ENCODE data around the gene PTPRM.

Gene PTPRM

GRCh38 chr18:7725897-7726296 lies 158.8 kb downstream of the PTPRM start:
- TF ChIP-seq EZH2phosphoT487 (IDR thresholded peaks at IDR 0.05; ENCODE audit: borderline replicate concordance, low read length), result no peak
- no peak for TF ChIP-seq CTCF (IDR thresholded peaks at IDR 0.05; ENCODE audit: low read depth, low read length, poor library complexity, severe bottlenecking)
- Histone ChIP-seq H3F3A (ENCODE audit: control insufficient read depth, insufficient read depth) (no peaks in the 10 kb centered on the region), H3K79me2 (ENCODE audit: control insufficient read depth, low read length) (no peaks in the 10 kb centered on the region), H3K27ac (ENCODE audit: low read depth, low read length) (no peak overlapping the region), H3K9me2 (replicated peaks; ENCODE audit: control insufficient read depth, low read length) (no peaks in the 10 kb centered on the region), H3K36me3 (ENCODE audit: control insufficient read depth, low read length) (no peaks in the 10 kb centered on the region), H4K20me1 (ENCODE audit: control insufficient read depth, insufficient read depth, low read depth, low read length) (no peaks in the 10 kb centered on the region), H3K27me3 (ENCODE audit: control insufficient read depth, low read length) (no peaks in the 10 kb centered on the region), H3K4me3 (ENCODE audit: low read length) (no peak overlapping the region), H3K9me3 (ENCODE audit: control insufficient read depth, insufficient read depth, low read length) (no peaks in the 10 kb centered on the region), H3K4me2 (ENCODE audit: low read length) (no peak overlapping the region), H3K4me1 (ENCODE audit: control insufficient read depth, low read length) (no peaks in the 10 kb centered on the region)

GRCh38 chr18:7726522-7726921 lies 159.4 kb downstream of the PTPRM start:
- H4K20me1 ChIP-seq (ENCODE audit: control insufficient read depth, insufficient read depth, low read depth, low read length), result no peaks in the 10 kb centered on the region
- no peaks in the 10 kb centered on the region for H3K4me1 ChIP-seq (ENCODE audit: control insufficient read depth, low read length)
- no peaks in the 10 kb centered on the region for H3F3A ChIP-seq (ENCODE audit: control insufficient read depth, insufficient read depth)
- H3K36me3 ChIP-seq (ENCODE audit: control insufficient read depth, low read length), result no peaks in the 10 kb centered on the region
- H3K4me2 ChIP-seq (ENCODE audit: low read length), result no peak overlapping the region
- no peaks in the 10 kb centered on the region for H3K9me2 ChIP-seq (replicated peaks; ENCODE audit: control insufficient read depth, low read length)
- no peak overlapping the region for H3K27ac ChIP-seq (ENCODE audit: low read depth, low read length)
- no peaks in the 10 kb centered on the region for H3K79me2 ChIP-seq (ENCODE audit: control insufficient read depth, low read length)
- TF ChIP-seq CTCF (IDR thresholded peaks at IDR 0.05; ENCODE audit: low read depth, low read length, poor library complexity, severe bottlenecking), result no peak
- TF ChIP-seq EZH2phosphoT487 (IDR thresholded peaks at IDR 0.05; ENCODE audit: borderline replicate concordance, low read length), result no peak
- H3K4me3 ChIP-seq (ENCODE audit: low read length), result no peak overlapping the region
- no peaks in the 10 kb centered on the region for H3K9me3 ChIP-seq (ENCODE audit: control insufficient read depth, insufficient read depth, low read length)
- H3K27me3 ChIP-seq (ENCODE audit: control insufficient read depth, low read length), result no peaks in the 10 kb centered on the region

GRCh38 chr18:7727361-7728076 lies 160.4 kb downstream of the PTPRM start:
- no peak for TF ChIP-seq EZH2phosphoT487 (IDR thresholded peaks at IDR 0.05; ENCODE audit: borderline replicate concordance, low read length)
- no peak for TF ChIP-seq CTCF (IDR thresholded peaks at IDR 0.05; ENCODE audit: low read depth, low read length, poor library complexity, severe bottlenecking)

More at GRCh38 chr18:7727361-7728076, 160.4 kb downstream of the PTPRM start:
- no peaks in the 10 kb centered on the region for H3K79me2 ChIP-seq (ENCODE audit: control insufficient read depth, low read length)
- no peaks in the 10 kb centered on the region for H4K20me1 ChIP-seq (ENCODE audit: control insufficient read depth, insufficient read depth, low read depth, low read length)
- H3K36me3 ChIP-seq (ENCODE audit: control insufficient read depth, low read length), result no peaks in the 10 kb centered on the region
- H3K9me2 ChIP-seq (replicated peaks; ENCODE audit: control insufficient read depth, low read length), result no peaks in the 10 kb centered on the region
- no peak overlapping the region for H3K4me2 ChIP-seq (ENCODE audit: low read length)
- H3K9me3 ChIP-seq (ENCODE audit: control insufficient read depth, insufficient read depth, low read length), result no peaks in the 10 kb centered on the region
- H3K27me3 ChIP-seq (ENCODE audit: control insufficient read depth, low read length), result no peaks in the 10 kb centered on the region
- no peaks in the 10 kb centered on the region for H3F3A ChIP-seq (ENCODE audit: control insufficient read depth, insufficient read depth)
- H3K4me1 ChIP-seq (ENCODE audit: control insufficient read depth, low read length), result no peaks in the 10 kb centered on the region
- no peak overlapping the region for H3K27ac ChIP-seq (ENCODE audit: low read depth, low read length)
- H3K4me3 ChIP-seq (ENCODE audit: low read length), result no peak overlapping the region
